Parathyroid adenoma (tissue), 2 donors: ENCODE data around the gene AUTS2.

Experiments
- H2AFZ ChIP-seq: fragments of 300-600 bp; sonication (generic); one replicate; pipeline ENCODE4 v1.7.0; 2017; ENCODE audit warnings: antibody characterized with exemption, mild to moderate bottlenecking
- H3K27ac ChIP-seq: fragments of 300-600 bp; sonication (generic); one replicate; pipeline ENCODE4 v1.7.0; 2017
- H3K27me3 ChIP-seq: fragments of 300-600 bp; sonication (generic); one replicate; pipeline ENCODE4 v1.7.0; 2017; ENCODE audit warnings: low read length; ENCODE audit not compliant: control insufficient read depth, insufficient read depth
- H3K36me3 ChIP-seq: fragments of 300-600 bp; sonication (generic); one replicate; pipeline ENCODE4 v1.7.0; 2017; ENCODE audit warnings: low read length; ENCODE audit not compliant: control insufficient read depth, insufficient read depth
- H3K4me1 ChIP-seq: fragments of 300-600 bp; sonication (generic); one replicate; pipeline ENCODE4 v1.7.0; 2017; ENCODE audit warnings: control low read depth
- H3K4me2 ChIP-seq: fragments of 300-600 bp; sonication (generic); one replicate; pipeline ENCODE4 v1.7.0; 2017; ENCODE audit warnings: low read length
- H3K4me3 ChIP-seq: fragments of 300-600 bp; sonication (generic); one replicate; pipeline ENCODE4 v1.7.0; 2017; ENCODE audit warnings: low read depth, low read length
- H3K79me2 ChIP-seq: fragments of 300-600 bp; sonication (generic); one replicate; pipeline ENCODE4 v1.7.0; 2017; ENCODE audit warnings: control low read depth
- H3K9ac ChIP-seq: fragments of 300-600 bp; sonication (generic); one replicate; pipeline ENCODE4 v1.7.0; 2017; ENCODE audit warnings: mild to moderate bottlenecking
- H3K9me3 ChIP-seq: fragments of 300-600 bp; sonication (generic); one replicate; pipeline ENCODE4 v1.7.0; 2017; ENCODE audit warnings: low read length; ENCODE audit not compliant: control insufficient read depth
- CTCF ChIP-seq: fragments of 300-600 bp; sonication (generic); IDR thresholded peaks from one replicate; pipeline ENCODE4 v1.7.0; 2017; ENCODE audit warnings: antibody characterized with exemption, mild to moderate bottlenecking
- donor health status: primary hyperparathyroidism.

AUTS2 gene

GRCh38 chr7:70318511-70318910 is 720.2 kb downstream of the AUTS2 start:
- Histone ChIP-seq H3K27ac (no peak overlapping the region), H3K4me3 (no peak overlapping the region), H3K4me2 (no peak overlapping the region), H3K36me3 (no peaks in the 10 kb centered on the region), H3K79me2 (no peaks in the 10 kb centered on the region), H3K4me1 (no peaks in the 10 kb centered on the region), H3K9me3 (no peaks in the 10 kb centered on the region), H2AFZ (no peak overlapping the region), H3K27me3 (no peaks in the 10 kb centered on the region), H3K9ac (no peak overlapping the region)
- no peak for TF ChIP-seq CTCF

- no peaks in the 10 kb centered on the region for H3K4me1 ChIP-seq
These were observed 720.8 kb downstream of the AUTS2 start for GRCh38 chr7:70319057-70319456.

GRCh38 chr7:70321016-70321590 is 722.8 kb downstream of the AUTS2 start:
- no peaks in the 10 kb centered on the region for H3K4me1 ChIP-seq
- H3K27ac ChIP-seq, result no peak overlapping the region
- no peak overlapping the region for H3K4me3 ChIP-seq
- no peak overlapping the region for H3K4me2 ChIP-seq
- no peaks in the 10 kb centered on the region for H3K27me3 ChIP-seq
- no peaks in the 10 kb centered on the region for H3K79me2 ChIP-seq
- H3K9ac ChIP-seq, result no peak overlapping the region
- no peak for TF ChIP-seq CTCF
- H2AFZ ChIP-seq, result no peak overlapping the region
- H3K36me3 ChIP-seq, result no peaks in the 10 kb centered on the region
- no peaks in the 10 kb centered on the region for H3K9me3 ChIP-seq

More at GRCh38 chr7:70319057-70319456, 720.8 kb downstream of the AUTS2 start:
- no peaks in the 10 kb centered on the region for H3K27me3 ChIP-seq
- no peaks in the 10 kb centered on the region for H3K9me3 ChIP-seq
- H3K4me3 ChIP-seq, result no peak overlapping the region
- no peak overlapping the region for H3K27ac ChIP-seq
- no peaks in the 10 kb centered on the region for H3K79me2 ChIP-seq
- no peak overlapping the region for H2AFZ ChIP-seq
- no peak overlapping the region for H3K4me2 ChIP-seq
- no peak overlapping the region for H3K9ac ChIP-seq
- H3K36me3 ChIP-seq, result no peaks in the 10 kb centered on the region
- TF ChIP-seq CTCF, result no peak

- Histone ChIP-seq H3K27me3 (no peaks in the 10 kb centered on the region), H3K27ac (no peak overlapping the region), H3K79me2 (no peaks in the 10 kb centered on the region), H3K4me3 (no peak overlapping the region), H3K4me2 (no peak overlapping the region), H3K9me3 (no peaks in the 10 kb centered on the region), H2AFZ (no peak overlapping the region), H3K9ac (no peak overlapping the region), H3K4me1 (no peaks in the 10 kb centered on the region), H3K36me3 (no peaks in the 10 kb centered on the region)
- TF ChIP-seq CTCF, result no peak
These were observed 724.6 kb downstream of the AUTS2 start for GRCh38 chr7:70322856-70323255.

- Histone ChIP-seq H3K4me3 (no peak overlapping the region), H3K9me3 (no peaks in the 10 kb centered on the region), H3K79me2 (no peaks in the 10 kb centered on the region), H3K9ac (no peak overlapping the region), H3K4me2 (no peak overlapping the region), H3K4me1 (no peaks in the 10 kb centered on the region), H2AFZ (no peak overlapping the region), H3K36me3 (no peaks in the 10 kb centered on the region), H3K27ac (no peak overlapping the region), H3K27me3 (no peaks in the 10 kb centered on the region)
- TF ChIP-seq CTCF, result no peak
These were observed 727.3 kb downstream of the AUTS2 start for GRCh38 chr7:70325509-70326101.
